GM10266 (cell line): ENCODE measurements around the gene GALNT15.

Source experiments
- DNase-seq: peaks from one replicate; pipeline ENCODE4 v3.0.0; 2012; ENCODE audit errors: extremely low spot score
- TF ChIP-seq, protein P1 (sequence below): IDR thresholded peaks from 2 replicates; pipeline ENCODE4 v1.5.1; 2012; ENCODE audit warnings: mild to moderate bottlenecking, low read depth; ENCODE audit not compliant: control insufficient read depth, insufficient read depth; ENCODE audit errors: missing control alignments

GALNT15 gene

DNA sequence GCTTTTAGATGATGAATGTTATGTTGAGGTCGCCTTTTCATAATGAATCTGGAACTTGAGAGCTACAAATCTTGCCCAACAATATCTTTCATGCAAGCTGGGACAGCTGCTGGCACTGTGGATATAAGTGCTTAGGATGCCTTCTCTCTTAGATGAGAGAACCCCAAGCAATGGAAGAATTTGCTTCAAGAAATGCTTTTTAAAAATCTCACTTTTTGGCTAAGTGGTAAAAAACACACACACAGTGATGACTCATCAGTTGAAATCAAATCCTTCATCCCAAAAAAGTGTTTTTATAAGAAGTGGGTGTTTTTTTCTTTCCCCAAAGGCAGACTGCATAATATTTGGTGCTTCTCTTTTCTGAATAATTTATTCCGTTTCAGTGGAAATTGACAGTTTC is 38.4 kb upstream of the GALNT15 start:
- DNase-seq = no peak
- TF ChIP-seq, protein P1, sequence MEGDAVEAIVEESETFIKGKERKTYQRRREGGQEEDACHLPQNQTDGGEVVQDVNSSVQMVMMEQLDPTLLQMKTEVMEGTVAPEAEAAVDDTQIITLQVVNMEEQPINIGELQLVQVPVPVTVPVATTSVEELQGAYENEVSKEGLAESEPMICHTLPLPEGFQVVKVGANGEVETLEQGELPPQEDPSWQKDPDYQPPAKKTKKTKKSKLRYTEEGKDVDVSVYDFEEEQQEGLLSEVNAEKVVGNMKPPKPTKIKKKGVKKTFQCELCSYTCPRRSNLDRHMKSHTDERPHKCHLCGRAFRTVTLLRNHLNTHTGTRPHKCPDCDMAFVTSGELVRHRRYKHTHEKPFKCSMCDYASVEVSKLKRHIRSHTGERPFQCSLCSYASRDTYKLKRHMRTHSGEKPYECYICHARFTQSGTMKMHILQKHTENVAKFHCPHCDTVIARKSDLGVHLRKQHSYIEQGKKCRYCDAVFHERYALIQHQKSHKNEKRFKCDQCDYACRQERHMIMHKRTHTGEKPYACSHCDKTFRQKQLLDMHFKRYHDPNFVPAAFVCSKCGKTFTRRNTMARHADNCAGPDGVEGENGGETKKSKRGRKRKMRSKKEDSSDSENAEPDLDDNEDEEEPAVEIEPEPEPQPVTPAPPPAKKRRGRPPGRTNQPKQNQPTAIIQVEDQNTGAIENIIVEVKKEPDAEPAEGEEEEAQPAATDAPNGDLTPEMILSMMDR = no peak

DNA sequence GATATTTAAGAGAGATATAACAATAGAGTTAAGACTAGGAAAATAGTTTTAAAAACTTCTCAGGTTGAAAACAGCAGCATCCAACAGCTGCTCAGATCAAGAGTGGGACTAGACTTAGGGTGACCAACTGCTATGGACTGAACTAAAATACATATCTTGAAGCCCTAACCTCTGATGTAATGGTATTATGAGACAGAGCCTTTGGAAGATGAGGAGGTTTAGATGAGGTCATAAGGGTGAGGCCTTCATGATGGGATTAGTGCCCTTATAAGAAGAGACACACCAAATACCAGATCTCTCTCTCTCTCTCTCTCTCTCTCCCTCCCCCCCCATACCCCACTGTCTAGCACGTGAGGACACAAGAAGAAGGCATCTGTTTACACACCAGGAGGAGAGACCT is 37.4 kb upstream of the GALNT15 start:
- DNase-seq = no peak
- TF ChIP-seq, protein P1 = no peak

DNA sequence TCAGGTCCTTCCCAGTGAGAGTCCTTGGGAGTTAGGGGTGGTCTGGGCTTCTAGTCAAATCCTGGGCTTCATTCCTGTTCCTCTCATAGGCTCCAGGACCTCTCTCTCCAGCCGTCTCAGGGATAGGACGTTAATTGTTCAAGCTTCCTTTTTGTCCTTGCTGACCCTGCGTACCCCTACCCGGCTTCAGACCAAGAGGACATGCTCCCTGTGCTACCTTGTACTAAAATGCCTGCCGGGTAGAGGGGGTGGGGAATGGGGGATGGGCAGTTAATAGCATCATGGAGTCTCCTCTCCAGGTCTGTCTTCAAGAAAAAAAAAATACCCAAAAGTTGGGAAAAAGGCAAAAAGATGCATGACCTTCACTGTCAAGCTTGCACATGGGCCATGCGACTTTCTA is 36.5 kb upstream of the GALNT15 start:
- TF ChIP-seq, protein P1 = no peak
- no peak for DNase-seq

DNA sequence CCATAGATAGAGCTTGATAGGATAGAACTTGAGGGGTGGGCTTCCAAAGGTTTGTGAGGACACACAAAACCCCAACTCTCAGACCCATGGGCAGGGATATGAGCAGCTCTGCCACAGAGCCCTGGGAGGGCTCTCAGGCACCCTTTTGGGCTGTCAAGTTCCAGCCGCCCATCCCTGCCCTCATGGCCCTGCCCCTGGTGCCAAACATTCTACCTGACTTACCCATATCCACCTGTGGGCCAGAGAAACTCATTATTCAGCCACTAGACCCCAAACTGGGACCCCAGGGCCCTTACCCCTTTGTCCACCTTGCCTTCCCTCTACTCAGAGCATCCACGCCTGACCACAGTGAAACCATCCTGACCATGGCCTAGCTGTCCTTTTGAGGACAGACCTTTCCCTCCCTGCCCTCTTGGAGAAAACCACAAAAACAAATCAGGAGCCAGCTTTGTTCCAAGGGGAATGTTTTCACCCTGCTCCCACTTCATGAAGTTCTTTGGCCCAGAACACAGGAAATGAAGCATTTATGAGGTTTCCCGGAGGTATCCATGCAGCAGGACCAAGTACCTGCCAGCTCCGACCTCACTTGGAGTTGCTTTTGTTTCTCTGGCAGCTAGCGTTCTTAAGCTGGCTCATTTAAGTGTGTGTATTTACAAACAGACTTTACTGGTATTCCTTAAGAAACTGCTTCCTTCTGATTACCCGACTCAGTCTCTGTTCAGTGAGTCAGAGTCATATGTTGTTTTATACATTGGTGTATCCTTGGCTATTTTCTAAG is 34.2 kb upstream of the GALNT15 start:
- TF ChIP-seq, protein P1 = no peak

DNA sequence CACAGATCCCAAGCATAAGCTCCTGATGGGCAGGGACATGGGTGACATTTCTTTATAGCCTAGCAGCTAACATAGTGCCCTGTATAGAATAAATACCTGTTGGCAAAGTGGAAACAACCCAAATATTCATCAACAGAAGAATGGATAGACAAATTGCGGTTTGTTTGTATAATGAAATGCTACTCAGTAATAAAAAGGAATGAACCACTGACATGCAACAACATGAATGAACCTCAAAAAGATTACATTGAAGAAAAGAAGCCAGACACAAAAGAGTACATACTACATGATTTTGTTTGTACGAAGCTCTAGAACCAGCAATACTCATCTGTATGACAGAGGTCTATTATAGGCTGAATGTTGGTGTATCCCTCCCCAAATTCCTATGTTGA is 33.6 kb upstream of the GALNT15 start:
- DNase-seq = no peak
- TF ChIP-seq, protein P1 = no peak

More for the DNA sequence above, 34.2 kb upstream of the GALNT15 start:
- DNase-seq = no peak

DNA sequence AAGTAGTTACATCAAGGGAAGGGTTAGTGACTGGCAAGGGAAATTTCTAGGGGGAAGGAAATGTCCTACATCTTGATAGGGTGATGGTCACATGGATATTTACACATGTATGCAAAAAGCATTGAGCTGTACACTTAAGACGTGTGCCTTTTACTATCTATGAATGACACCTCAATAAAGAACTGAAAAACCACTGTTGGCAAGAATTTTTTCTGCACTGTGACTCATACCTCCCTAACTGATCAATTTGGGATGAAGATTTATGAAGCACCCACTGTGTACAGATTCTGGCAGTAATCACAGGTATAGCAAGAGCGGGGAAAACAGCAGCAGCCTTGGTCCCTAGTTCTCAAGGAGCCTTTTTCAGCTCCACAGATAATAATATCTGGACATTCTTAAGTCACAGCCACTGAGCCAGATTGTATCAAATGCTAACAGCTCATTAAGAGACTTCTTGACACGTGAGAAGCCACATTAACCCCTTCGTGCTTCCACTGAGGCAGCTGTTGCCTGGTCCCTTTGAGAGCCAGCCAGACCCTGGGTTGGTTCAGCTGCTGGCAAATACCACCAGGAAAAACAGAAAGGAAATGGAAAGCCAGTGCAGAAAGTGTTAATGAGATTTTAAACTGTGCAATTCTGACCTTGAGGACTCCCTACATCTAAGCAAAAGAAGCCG is 32.0 kb upstream of the GALNT15 start:
- no peak for DNase-seq
- TF ChIP-seq, protein P1 = no peak

DNA sequence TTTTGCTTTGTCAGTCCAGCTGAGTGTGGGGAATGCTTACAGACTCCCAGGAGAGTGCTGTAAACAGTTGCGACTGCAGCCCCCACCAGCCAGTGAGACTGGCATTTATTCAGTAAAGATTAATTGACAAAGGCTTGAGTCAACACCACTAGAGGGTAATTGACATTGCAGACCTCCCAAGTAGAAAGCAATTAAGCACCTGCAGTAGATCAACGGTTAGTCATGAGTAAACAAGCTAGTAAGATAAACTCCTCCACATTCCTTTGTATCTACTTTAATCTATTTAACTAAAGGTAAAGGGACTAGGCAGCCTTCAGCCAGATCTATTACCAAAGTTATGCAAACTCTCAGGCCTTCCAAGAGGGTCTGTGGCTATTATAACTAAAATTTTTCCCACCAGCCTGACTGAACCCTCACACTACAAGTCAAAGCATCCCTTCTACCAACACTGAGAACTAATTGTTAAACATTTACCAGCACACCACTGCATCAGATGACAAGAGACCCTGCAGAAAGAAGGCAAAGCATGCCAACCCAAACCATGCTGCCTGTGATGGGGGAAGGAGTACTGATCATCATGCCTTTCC is 30.5 kb upstream of the GALNT15 start:
- no peak for DNase-seq
- TF ChIP-seq, protein P1 = no peak
